ENCODE data around the gene LCE1B. TPM values are rescaled to one million over a fixed set of nuclear protein-coding genes. Genes with fewer than 3 reads are reported as not detected.

The LCE1B gene
- total RNA-seq, 1 experiment from 2014 or later, result not detected

DNA sequence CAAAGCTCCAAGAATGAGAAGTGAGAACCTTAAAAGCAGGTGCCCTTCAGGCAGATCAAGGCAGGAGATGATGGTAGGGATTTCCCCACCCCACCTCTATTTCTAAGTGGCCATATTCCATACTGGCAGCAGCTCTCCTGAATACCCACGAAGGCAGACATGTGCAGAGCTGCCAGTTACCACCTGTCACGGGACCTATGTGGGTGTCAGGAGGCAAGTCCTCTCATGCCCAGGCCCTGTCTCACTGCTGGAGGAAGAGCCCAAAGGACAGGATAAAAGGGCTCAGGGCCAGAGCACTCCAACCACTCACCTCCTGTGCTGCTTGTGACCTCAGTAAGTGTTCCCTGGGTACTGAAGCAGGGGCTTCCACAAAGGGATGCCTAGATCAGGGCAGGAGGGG lies 721 bp upstream of the LCE1B start:
- TF ChIP-seq, protein P1, sequence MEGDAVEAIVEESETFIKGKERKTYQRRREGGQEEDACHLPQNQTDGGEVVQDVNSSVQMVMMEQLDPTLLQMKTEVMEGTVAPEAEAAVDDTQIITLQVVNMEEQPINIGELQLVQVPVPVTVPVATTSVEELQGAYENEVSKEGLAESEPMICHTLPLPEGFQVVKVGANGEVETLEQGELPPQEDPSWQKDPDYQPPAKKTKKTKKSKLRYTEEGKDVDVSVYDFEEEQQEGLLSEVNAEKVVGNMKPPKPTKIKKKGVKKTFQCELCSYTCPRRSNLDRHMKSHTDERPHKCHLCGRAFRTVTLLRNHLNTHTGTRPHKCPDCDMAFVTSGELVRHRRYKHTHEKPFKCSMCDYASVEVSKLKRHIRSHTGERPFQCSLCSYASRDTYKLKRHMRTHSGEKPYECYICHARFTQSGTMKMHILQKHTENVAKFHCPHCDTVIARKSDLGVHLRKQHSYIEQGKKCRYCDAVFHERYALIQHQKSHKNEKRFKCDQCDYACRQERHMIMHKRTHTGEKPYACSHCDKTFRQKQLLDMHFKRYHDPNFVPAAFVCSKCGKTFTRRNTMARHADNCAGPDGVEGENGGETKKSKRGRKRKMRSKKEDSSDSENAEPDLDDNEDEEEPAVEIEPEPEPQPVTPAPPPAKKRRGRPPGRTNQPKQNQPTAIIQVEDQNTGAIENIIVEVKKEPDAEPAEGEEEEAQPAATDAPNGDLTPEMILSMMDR (conservative IDR thresholded peaks at IDR 0.05), result no peak
- Histone ChIP-seq H4K91ac (ENCODE audit: insufficient read length, low read depth, low read length) (no peak overlapping the region), H3K4me1 (ENCODE audit: insufficient read depth, low read length) (no peaks in the 10 kb centered on the region), H3K23me2 (ENCODE audit: insufficient read length, low read depth, low read length, poor library complexity, severe bottlenecking) (no peaks in the 10 kb centered on the region), H4K5ac (ENCODE audit: insufficient read length, low read depth, low read length) (no peak overlapping the region), H3T11ph (ENCODE audit: low read length) (no peak overlapping the region), H2BK20ac (ENCODE audit: low read depth, low read length, poor library complexity, severe bottlenecking) (no peak overlapping the region), H2AFZ (ENCODE audit: low read length) (no peak overlapping the region), H4K8ac (replicated peaks; ENCODE audit: insufficient read length, low read depth, low read length) (no peak overlapping the region), H3K9me3 (ENCODE audit: control insufficient read depth, low read depth, low read length) (peaks cover 76% of the 10 kb centered on the region), H3K9ac (ENCODE audit: extremely low read depth, insufficient read length, low read length) (no peak overlapping the region), H3K27me3 (ENCODE audit: insufficient read depth, low read length) (no peaks in the 10 kb centered on the region), H3K4me2 (ENCODE audit: insufficient read depth, insufficient read length, low read length) (no peak overlapping the region), H3K56ac (ENCODE audit: insufficient read length, low read depth, low read length) (no peak overlapping the region), H2BK15ac (ENCODE audit: low read depth, low read length) (no peak overlapping the region), H3K4ac (ENCODE audit: low read depth, low read length) (no peak overlapping the region), H3K23ac (ENCODE audit: insufficient read length, low read depth, low read length) (no peak overlapping the region), H3K79me1 (ENCODE audit: insufficient read depth, low read depth, low read length, poor library complexity, severe bottlenecking) (no peaks in the 10 kb centered on the region), H3K14ac (ENCODE audit: insufficient read depth, low read length) (no peak overlapping the region), H3K18ac (ENCODE audit: insufficient read length, low read depth, low read length) (no peak overlapping the region), H4K20me1 (ENCODE audit: control insufficient read depth, insufficient read depth, insufficient read length) (no peaks in the 10 kb centered on the region), H2BK5ac (ENCODE audit: insufficient read length, low read length) (no peak overlapping the region), H2AK5ac (ENCODE audit: insufficient read length, low read length) (no peak overlapping the region), H3K27ac (ENCODE audit: insufficient read length, low read depth, low read length) (no peak overlapping the region), H3K79me2 (ENCODE audit: insufficient read depth, low read length) (no peaks in the 10 kb centered on the region), H2BK12ac (ENCODE audit: insufficient read length, low read depth, low read length) (no peak overlapping the region), H2BK120ac (ENCODE audit: low read depth, low read length, poor library complexity, severe bottlenecking) (no peak overlapping the region)
- Mint-ChIP-seq H3K4me3 (no peak overlapping the region), H3K27me3 (ENCODE audit: low read depth) (no peaks in the 10 kb centered on the region; the same call in none of the 2 replicates), H3K4me1 (no peaks in the 10 kb centered on the region), H3K27ac (no peak overlapping the region), H3K36me3 (ENCODE audit: insufficient read depth in 1 of 3, low read depth in 3 of 3) (peaks cover 4 to 20% (median 6%) of the 10 kb centered on the region in 3 experiments; a peak in 5 of 7 replicates), H3K9me3 (peaks cover 86 to 88% of the 10 kb centered on the region in 2 experiments)
- WGBS (ENCODE audit: extremely low coverage, insufficient read length, low lambda C conversion rate), result no CpG with 5 or more reads among the region's 2 CpGs
- no peak for DNase-seq
